ENCODE data around the gene MS4A7.

GRCh38 chr11:60372767-60373166 is 5.6 kb upstream of the MS4A7 start:
- no peak for TF ChIP-seq POLR2A (IDR thresholded peaks at IDR 0.05)
- TF ChIP-seq CTCF (IDR thresholded peaks at IDR 0.05), result no peak
- no peak for TF ChIP-seq POLR2AphosphoS5 (IDR thresholded peaks at IDR 0.05)

All from sigmoid colon (tissue), 4 donors.